HG03520 (cell line): Measurements from ENCODE around the gene PRMT3.
"Not testable (repeated sequence)": the region's sequence is repeated elsewhere in the genome, so short reads cannot be mapped to it uniquely, and the experiment has no call there.

Experiments used
- ATAC-seq: cut with Tn5 transposase; IDR thresholded peaks from one replicate; pipeline ENCODE4 v1.9.1; 2021; ENCODE audit warnings: mild to moderate bottlenecking, moderate library complexity; ENCODE audit not compliant: unreplicated experiment

The PRMT3 gene

GRCh38 chr11:20387261-20388095 lies at the start of gene PRMT3:
TSS of gene PRMT3 (plus strand) at chr11:20387716. CDS start at chr11:20387747, 31 bp downstream.
- ATAC-seq: peak; percentile 75

GRCh38 chr11:20342347-20343141 lies 45.0 kb upstream of the PRMT3 start:
- no peak for ATAC-seq

- no peak for ATAC-seq
Measured at GRCh38 chr11:20351136-20351535, 36.4 kb upstream of the PRMT3 start.

GRCh38 chr11:20351751-20352262 lies 35.7 kb upstream of the PRMT3 start:
- ATAC-seq: no peak

GRCh38 chr11:20353829-20354434 lies 33.6 kb upstream of the PRMT3 start:
- no peak for ATAC-seq

- peak; percentile 77 for ATAC-seq
Measured at GRCh38 chr11:20355221-20356219, 32.0 kb upstream of the PRMT3 start.

GRCh38 chr11:20357150-20357549 lies 30.4 kb upstream of the PRMT3 start:
- no peak for ATAC-seq

GRCh38 chr11:20360650-20361049 lies 26.9 kb upstream of the PRMT3 start:
- no peak for ATAC-seq

- ATAC-seq: no peak
Measured at GRCh38 chr11:20362481-20362880, 25.0 kb upstream of the PRMT3 start.

GRCh38 chr11:20363149-20363499 lies 24.4 kb upstream of the PRMT3 start:
- ATAC-seq: no peak

- peak; percentile 95 for ATAC-seq
Measured at GRCh38 chr11:20363500-20364340, 23.8 kb upstream of the PRMT3 start, which contains the start of gene HTATIP2. TSS of gene HTATIP2 (plus strand) at chr11:20363714. CDS start at chr11:20364238, 524 bp downstream.

- ATAC-seq: no peak
Measured at GRCh38 chr11:20364341-20364792, 23.1 kb upstream of the PRMT3 start.

GRCh38 chr11:20365465-20365864 lies 22.1 kb upstream of the PRMT3 start:
- not testable (repeated sequence) for ATAC-seq

- ATAC-seq: no peak
Measured at GRCh38 chr11:20367313-20367948, 20.1 kb upstream of the PRMT3 start.

GRCh38 chr11:20368438-20368837 lies 19.1 kb upstream of the PRMT3 start:
- ATAC-seq: no peak

GRCh38 chr11:20369826-20370225 lies 17.7 kb upstream of the PRMT3 start:
- ATAC-seq: no peak

GRCh38 chr11:20372081-20372626 lies 15.4 kb upstream of the PRMT3 start:
- no peak for ATAC-seq

- no peak for ATAC-seq
Measured at GRCh38 chr11:20373147-20373546, 14.4 kb upstream of the PRMT3 start.
